ENCODE measurements around the gene GSDMA.
A peak's percentile ranks its signal among the peaks of the same experiment; 100 is the strongest.

The GSDMA gene

GRCh38 chr17:39960524-39961041, 2.2 kb upstream of the GSDMA start:
- DNase-seq (ENCODE audit: low spot score): no peak

- no peak for DNase-seq (ENCODE audit: low spot score)
Observed at GRCh38 chr17:39963829-39964228, 1.0 kb downstream of the GSDMA start.

GRCh38 chr17:39965017-39965699, 2.4 kb downstream of the GSDMA start:
- no peak for DNase-seq (ENCODE audit: low spot score)

GRCh38 chr17:39966771-39967170, 4.0 kb downstream of the GSDMA start:
- no peak for DNase-seq (ENCODE audit: low spot score)

GRCh38 chr17:39968761-39969160, 6.0 kb downstream of the GSDMA start:
- no peak for DNase-seq (ENCODE audit: low spot score)

GRCh38 chr17:39969375-39969774, 6.6 kb downstream of the GSDMA start:
- DNase-seq (ENCODE audit: low spot score): no peak

GRCh38 chr17:39970157-39970692, 7.4 kb downstream of the GSDMA start:
- no peak for DNase-seq (ENCODE audit: low spot score)

- DNase-seq (ENCODE audit: low spot score): no peak
Observed at GRCh38 chr17:39971076-39971603, 8.3 kb downstream of the GSDMA start.

- no peak for DNase-seq (ENCODE audit: low spot score)
Observed at GRCh38 chr17:39972271-39972670, 9.5 kb downstream of the GSDMA start.

- no peak for DNase-seq (ENCODE audit: low spot score)
Observed at GRCh38 chr17:39973496-39973895, 10.7 kb downstream of the GSDMA start.

GRCh38 chr17:39974433-39974832, 11.6 kb downstream of the GSDMA start:
- DNase-seq (ENCODE audit: low spot score): no peak

GRCh38 chr17:39975801-39976200, 13.0 kb downstream of the GSDMA start:
- DNase-seq (ENCODE audit: low spot score): no peak

GRCh38 chr17:39979016-39979670, 16.3 kb downstream of the GSDMA start:
- DNase-seq (ENCODE audit: low spot score): no peak

GRCh38 chr17:39979893-39980350, 17.1 kb downstream of the GSDMA start:
- DNase-seq (ENCODE audit: low spot score): no peak

- DNase-seq (ENCODE audit: low spot score): peak; percentile 100
Observed at GRCh38 chr17:39980351-39981206, 17.8 kb downstream of the GSDMA start, which contains the start of gene PSMD3. TSS of gene PSMD3 (plus strand) at chr17:39980807. CDS start at chr17:39980971, 164 bp downstream.

- peak; percentile 13 for DNase-seq (ENCODE audit: low spot score)
Observed at GRCh38 chr17:39981207-39981741, 18.5 kb downstream of the GSDMA start.

GRCh38 chr17:39981766-39982375, 19.1 kb downstream of the GSDMA start:
- no peak for DNase-seq (ENCODE audit: low spot score)

GRCh38 chr17:39988206-39988810, 25.5 kb downstream of the GSDMA start:
- DNase-seq (ENCODE audit: low spot score): no peak

- DNase-seq (ENCODE audit: low spot score): no peak
Observed at GRCh38 chr17:39994448-39994847, 31.6 kb downstream of the GSDMA start.

- DNase-seq (ENCODE audit: low spot score): no peak
Observed at GRCh38 chr17:39995438-39995837, 32.6 kb downstream of the GSDMA start.

- no peak for DNase-seq (ENCODE audit: low spot score)
Observed at GRCh38 chr17:39996162-39996561, 33.4 kb downstream of the GSDMA start.
